ENCODE measurements around the gene ARRB1.

DNA sequence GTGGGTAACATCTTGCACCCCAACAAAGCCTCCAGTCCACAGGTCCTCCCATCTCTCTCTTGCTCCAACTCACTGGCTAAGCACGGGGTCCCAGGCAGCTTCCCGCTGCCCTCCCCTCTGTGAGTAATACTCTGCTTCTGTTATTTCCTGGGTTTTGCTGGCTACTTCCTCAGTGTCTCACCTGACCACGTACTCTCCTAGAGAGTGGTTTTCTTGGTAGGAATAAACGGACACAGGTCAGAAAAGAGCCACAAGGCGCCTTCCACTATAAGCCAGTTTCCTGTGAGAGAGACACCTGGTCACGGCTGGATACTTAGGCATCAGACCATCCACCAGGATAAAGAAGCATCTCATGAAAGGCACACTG, 36.0 kb downstream of the ARRB1 start:
- no peak for TF ChIP-seq NR3C1 (IDR thresholded peaks at IDR 0.05)
- TF ChIP-seq SREBF2 (IDR thresholded peaks at IDR 0.05), result no peak
- no peak for TF ChIP-seq POLR2A (IDR thresholded peaks at IDR 0.05; ENCODE audit: low read length)
- TF ChIP-seq EP300 (IDR thresholded peaks at IDR 0.05), result no peak
- TF ChIP-seq, protein P1, sequence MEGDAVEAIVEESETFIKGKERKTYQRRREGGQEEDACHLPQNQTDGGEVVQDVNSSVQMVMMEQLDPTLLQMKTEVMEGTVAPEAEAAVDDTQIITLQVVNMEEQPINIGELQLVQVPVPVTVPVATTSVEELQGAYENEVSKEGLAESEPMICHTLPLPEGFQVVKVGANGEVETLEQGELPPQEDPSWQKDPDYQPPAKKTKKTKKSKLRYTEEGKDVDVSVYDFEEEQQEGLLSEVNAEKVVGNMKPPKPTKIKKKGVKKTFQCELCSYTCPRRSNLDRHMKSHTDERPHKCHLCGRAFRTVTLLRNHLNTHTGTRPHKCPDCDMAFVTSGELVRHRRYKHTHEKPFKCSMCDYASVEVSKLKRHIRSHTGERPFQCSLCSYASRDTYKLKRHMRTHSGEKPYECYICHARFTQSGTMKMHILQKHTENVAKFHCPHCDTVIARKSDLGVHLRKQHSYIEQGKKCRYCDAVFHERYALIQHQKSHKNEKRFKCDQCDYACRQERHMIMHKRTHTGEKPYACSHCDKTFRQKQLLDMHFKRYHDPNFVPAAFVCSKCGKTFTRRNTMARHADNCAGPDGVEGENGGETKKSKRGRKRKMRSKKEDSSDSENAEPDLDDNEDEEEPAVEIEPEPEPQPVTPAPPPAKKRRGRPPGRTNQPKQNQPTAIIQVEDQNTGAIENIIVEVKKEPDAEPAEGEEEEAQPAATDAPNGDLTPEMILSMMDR (IDR thresholded peaks at IDR 0.05), result no peak
- TF ChIP-seq, protein P2, sequence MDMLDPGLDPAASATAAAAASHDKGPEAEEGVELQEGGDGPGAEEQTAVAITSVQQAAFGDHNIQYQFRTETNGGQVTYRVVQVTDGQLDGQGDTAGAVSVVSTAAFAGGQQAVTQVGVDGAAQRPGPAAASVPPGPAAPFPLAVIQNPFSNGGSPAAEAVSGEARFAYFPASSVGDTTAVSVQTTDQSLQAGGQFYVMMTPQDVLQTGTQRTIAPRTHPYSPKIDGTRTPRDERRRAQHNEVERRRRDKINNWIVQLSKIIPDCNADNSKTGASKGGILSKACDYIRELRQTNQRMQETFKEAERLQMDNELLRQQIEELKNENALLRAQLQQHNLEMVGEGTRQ (IDR thresholded peaks at IDR 0.05), result no peak
- TF ChIP-seq RNF2 (IDR thresholded peaks at IDR 0.05; ENCODE audit: borderline replicate concordance, low read depth), result no peak
- no peak for TF ChIP-seq CEBPB (IDR thresholded peaks at IDR 0.05)
- TF ChIP-seq SMC3 (IDR thresholded peaks at IDR 0.05), result no peak
- TF ChIP-seq FOSL2 (IDR thresholded peaks at IDR 0.05), result no peak
- TF ChIP-seq FOSL2 (CRISPR knock-in tag; IDR thresholded peaks at IDR 0.05), result no peak
- TF ChIP-seq, protein P3, sequence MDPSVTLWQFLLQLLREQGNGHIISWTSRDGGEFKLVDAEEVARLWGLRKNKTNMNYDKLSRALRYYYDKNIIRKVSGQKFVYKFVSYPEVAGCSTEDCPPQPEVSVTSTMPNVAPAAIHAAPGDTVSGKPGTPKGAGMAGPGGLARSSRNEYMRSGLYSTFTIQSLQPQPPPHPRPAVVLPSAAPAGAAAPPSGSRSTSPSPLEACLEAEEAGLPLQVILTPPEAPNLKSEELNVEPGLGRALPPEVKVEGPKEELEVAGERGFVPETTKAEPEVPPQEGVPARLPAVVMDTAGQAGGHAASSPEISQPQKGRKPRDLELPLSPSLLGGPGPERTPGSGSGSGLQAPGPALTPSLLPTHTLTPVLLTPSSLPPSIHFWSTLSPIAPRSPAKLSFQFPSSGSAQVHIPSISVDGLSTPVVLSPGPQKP (IDR thresholded peaks at IDR 0.05; ENCODE audit: low read depth, low read length), result no peak

All from A549 (cell line).